Activated CD4-positive, alpha-beta T cell treated with anti-CD3 and anti-CD28 coated beads, Interleukin-2, Interleukin-4, amounts not matched to agents 100 ng/mL and 50 ng/mL, durations not matched to agents 16 hours and 8 hours (primary cell): ENCODE results near the gene POLR1B.
"Not testable (repeated sequence)": the region's sequence is repeated elsewhere in the genome, so short reads cannot be mapped to it uniquely, and the experiment has no call there.

Source experiments
- DNase-seq: peaks from one replicate; pipeline ENCODE4 v3.0.0-alpha.2; 2020; ENCODE audit warnings: low spot score

POLR1B gene

DNA sequence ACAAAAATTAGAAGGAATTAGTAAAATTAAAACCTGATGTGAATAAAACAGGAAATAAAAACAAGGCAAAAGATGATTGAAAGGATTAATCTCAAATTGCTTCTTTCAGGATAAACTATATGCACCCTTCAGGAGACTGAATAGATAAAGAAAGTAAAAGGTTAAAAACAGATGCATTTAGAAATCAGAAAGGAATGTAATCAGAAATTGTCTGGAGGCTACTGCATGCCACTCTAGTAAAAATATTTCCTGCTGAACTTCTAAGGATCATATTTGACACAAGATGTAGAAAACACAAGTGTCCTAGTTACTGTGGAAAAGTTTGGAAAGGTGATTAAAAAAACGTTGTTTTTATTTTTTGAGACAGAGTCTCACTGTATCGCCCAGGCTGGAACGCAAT is 58.4 kb downstream of the POLR1B start:
- DNase-seq: no peak

DNA sequence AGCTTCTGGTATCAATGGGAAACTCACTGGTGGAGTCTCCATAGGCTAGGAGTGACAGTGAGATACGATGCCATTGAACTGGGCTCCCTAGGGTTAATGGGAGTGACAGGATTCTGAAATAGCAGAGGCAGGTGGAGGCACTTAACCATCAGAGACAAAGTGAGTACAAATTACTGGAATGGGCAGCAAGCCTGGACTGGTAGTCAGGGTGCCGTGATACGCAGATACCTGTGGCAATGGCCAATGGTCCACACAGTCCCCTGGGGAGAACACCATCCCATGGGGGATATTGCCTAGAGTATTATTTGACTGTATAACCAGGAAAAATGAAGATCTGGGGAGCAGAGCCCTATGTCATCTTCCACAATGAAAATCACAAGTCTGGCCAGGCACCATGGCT is 59.5 kb downstream of the POLR1B start:
- DNase-seq: no peak

DNA sequence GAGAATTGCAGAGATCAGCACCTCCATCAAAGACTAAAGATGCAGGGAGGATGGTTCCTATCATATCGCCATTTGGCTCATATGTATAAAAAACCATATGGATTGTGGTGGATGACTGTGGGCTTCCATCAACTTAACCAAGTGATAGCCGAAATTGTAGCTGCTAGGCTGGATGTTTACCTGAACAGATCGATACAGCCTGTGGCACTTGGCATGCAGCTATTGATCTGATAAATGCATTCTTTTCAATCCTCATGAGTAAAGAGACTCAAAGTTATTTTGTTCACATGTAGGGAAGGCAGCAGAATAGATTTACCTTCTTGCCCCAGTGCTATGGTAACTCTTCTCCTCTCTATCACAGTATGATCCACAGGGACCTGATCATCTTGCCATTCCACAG is 60.7 kb downstream of the POLR1B start:
- no peak for DNase-seq

DNA sequence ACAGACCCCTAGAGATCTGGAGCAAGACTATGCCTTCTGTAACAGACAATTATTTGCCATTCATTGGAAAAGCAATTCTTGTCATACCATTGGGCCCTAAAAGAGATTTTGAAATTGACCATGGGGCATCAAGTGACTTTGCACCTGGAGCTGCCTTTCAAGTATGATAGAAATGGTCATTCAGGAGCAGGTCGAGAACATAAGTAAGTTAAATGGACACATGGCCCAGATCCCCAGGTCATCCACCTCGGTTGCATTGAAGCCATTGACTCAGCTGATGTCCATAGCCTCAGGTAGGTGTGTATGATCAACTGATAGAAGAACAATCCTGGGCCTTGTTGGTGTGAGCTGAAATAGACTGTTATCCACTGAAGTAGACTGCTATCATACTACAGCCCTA is 61.5 kb downstream of the POLR1B start:
- no peak for DNase-seq

DNA sequence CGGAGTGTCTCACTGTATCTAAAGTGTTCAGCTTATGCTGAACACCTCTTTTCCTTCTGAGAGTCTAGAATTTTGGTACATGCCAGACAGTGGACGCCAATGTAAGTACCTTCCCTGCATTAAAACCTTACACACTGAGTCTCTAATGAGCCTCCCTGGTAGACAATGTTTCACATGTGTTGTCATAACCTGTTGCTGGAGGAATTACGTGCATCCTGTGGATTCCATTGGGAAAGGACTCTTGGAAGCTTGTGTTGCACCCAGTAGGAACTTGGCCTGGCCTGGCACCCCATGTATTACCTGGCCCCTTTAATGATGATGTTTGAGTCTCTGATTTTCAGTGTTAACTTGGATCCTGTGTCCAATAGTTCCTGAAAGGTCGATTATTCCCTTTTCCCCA is 62.7 kb downstream of the POLR1B start:
- no peak for DNase-seq

DNA sequence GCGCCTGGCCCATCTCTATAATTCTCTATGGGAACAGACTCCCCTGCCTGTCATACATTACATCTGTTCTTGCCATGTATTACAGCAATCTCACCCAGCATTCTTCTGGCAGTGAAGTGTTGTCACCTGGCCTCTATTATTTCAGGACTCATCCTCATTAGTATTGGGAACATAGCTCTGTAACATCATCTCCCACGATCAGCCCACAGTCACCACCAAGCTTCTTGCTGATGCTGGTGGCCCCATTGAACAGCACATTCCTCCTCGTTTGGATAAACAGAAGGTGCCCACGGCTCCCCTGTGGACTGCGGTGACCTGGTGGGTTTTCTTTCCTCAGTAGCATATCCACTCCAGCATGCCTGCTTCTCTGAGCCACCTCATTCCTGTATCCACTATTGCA is 63.7 kb downstream of the POLR1B start:
- DNase-seq: no peak

DNA sequence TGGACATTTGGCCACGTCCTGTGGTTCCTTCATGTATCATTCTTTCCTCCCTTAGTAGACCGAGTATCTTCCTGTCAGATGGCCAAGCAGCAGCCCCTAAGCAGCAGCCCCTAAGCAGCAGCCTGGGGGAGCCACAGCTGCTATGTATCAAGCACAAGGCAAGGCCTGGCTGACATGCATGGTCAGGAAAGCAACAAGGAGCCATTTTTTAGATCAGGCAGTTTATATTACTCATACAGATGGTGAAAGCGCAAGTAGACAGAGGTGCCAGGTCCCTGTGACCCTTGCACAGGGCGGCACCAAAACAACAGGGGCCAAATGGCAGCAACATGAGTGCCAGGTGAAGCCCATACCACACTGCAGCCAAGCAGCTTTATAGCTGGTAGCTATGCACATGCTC is 64.3 kb downstream of the POLR1B start:
- DNase-seq: no peak

DNA sequence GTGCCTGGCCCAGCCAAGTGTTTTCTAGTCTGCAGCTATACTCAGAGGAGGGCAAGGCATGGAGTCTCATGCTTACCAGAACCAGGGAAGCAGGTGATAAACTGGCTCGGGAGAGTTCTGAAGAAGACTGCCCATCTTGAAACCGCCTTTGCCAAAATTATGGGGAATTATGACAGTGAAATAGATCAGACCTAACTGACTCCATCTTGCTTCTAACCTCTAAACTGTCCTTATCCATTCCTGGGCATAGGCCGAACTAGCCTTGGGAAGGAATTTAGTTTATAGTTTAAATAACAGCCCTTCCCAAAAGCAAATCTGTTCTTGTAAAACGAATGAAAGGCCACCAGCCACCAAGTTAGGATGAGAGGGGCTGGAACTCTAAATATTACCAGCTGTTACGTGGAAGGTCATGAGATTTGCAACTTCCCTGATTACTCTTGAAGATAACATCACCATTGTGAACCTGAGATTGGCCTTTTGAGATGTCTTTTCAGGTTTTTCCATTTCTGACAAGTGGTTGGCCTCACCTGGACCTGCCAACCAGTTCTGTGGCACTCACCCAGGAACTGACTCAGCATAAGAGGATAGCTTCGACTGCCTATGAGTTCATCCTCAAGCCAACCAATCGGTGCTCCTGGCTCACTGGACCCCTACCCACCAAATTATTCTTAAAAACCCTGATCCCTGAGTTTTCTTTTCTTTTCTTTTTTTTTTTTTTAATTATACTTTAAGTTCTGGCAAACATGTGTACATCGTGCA is 65.6 kb downstream of the POLR1B start:
- DNase-seq: no peak

DNA sequence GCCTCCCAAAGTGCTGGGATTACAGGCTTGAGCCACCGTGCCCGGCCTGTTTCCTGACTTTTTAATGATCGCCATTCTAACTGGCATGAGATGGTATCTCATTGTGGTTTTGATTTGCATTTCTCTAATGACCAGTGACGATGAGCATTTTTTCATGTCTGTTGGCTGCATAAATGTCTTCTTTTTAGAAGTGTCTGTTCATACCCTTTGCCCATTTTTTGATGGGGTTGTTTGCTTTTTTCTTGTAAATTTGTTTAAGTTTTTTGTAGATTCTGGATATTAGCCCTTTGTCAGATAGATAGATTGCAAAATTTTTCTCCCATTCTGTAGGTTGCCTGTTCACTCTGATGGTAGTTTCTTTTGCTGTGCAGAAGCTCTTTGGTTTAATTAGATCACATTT is 67.1 kb downstream of the POLR1B start:
- DNase-seq: not testable (repeated sequence)

DNA sequence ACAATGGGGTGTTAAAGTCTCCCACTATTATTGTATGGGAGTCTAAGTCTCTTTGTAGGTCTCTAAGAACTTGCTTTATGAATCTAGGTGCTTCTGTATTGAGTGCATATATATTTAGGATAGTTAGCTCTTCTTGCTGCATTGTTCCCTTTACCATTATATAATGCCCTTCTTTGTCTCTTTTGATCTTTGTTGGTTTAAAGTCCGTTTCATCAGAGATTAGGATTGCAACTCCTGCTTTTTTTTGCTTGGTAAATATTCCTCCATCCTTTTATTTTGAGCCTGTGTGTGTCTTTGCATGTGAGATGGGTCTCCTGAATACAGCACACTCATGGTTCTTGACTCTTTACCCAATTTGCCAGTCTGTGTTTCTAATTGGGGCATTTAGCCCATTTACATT is 70.0 kb downstream of the POLR1B start:
- not testable (repeated sequence) for DNase-seq

DNA sequence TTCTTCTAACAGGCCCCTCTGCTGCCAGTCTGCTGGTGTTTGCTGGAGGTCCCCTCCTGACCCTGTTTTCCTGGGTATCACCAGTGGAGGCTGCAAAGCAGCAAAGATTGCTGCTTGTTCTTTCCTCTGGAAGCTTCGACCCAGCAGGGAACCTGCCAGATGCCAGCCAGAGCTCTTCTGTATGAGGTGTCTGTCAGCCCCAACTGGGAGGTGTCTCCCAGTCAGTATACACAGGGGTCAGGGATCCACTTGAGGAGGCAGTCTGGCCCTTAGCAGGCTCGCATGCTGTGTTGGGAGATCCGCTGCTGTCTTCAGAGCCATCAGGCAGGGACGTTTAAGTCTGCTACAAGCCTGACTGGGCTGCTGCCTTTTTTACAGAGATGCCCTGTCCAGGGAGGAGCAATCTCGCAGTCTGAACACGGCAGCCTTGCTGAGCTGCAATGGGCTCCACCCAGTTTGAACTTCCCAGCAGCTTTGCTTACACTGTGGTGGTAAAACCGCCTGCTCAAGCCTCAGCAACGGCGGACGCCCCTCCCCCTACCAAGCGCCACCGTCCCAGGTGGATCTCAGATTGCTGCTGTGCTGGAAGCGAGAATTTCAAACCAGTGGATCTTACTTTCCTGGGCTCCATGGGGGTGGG is 72.1 kb downstream of the POLR1B start:
- DNase-seq: no peak

DNA sequence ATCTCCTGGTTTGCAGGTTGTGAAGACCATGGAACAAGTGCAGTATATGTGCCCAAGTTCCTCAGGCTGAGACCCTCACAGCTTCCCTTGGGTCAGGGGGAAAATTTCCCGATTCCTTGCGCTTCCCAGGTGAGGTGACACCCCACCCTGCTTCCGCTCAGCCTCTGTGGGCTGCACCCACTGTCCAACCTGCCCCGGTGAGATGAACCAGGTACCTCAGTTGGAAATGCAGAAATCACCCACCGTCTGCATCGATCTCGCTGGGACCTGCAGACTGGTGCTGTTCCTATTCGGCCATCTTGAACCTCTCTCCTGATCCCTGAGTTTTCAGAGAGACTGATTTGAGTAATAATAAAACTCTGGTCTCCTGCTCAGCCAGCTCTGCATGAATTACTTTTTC is 72.8 kb downstream of the POLR1B start:
- DNase-seq: no peak

DNA sequence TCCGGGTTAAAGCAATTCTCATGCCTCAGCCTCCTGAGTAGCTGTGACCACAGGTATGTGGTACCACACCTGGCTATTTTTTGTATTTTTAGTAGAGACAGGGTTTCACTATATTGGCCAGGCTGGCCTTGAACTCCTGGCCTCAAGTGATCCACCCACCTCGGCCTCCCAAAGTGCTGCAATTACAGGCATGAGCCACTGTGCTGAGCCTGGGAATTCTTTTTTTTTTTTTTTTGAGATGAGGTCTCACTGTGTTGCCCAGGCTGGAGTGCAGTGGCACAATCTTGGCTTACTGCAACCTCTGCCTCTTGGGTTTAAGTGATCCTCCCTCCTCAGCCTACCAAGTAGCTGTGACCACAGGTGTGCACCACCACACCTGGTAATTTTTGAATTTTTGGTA is 73.5 kb downstream of the POLR1B start:
- DNase-seq: not testable (repeated sequence)

DNA sequence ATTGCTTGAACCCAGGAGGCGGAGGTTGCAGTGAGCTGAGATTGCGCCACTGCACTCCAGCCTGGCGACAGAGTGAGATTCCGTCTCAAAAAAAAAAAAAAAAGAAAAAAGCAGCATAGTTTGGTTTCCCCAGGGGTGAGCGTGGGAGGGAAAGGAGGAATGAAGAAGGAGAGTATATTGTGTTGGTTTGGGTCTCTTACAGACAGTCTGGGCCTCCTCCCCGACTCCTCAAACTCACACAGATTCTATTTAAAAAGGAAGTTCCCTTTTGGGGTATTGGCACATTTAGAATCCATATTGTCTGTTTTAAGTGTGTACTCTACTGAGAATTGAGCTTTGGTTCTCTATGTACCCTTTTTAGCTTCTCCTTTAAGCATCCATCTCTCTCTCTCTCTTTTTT is 76.1 kb downstream of the POLR1B start:
- DNase-seq: no peak

DNA sequence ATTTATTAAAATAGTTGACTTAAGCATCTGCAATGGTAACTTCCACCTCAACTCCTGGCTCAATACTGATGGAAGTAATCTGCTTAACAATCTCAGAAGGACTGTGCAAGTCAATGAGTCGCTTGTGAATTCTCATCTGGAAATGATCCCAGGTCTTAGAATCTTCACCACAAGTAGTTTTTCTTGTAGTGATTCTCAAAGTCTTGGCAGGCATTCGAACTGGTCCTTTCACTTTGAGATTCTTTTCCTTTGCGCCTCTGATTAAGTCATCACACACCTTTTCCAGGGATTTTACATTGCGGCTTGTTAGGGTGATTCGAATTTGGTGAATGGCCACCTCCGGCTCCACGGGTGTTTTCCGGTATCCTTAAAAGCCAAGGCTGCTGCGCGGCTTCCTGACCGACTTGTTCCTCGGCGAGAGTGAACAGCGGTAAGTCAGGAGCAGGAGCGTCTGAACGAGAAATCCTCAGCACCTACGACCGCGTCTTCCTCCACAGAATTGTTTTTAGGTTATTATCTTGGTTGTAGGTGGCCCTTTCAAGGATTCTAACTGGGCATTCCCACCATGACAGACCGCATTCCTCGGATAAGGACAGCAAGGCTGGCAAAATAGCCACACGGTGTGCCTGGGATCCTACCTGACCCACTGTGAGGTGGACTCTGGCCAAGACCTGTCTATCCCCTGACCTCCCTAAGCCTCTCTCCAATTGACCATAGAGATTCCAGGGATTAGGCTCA is 79.7 kb downstream of the POLR1B start:
- no peak for DNase-seq

DNA sequence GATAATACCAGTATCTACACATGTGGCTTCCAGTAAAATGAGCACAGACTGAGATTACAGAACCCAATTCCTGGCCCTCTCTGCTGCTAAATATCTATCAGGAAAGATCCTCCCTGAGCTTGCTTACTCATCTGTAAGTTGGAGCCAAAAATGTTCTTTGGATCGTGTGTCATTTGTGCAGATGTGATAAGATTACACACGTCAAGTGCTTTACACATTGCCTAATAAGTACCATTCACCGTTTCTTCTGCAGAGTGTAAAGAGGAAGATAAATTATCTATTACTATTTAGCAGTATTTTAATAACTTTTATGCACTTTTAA is 80.2 kb downstream of the POLR1B start:
- DNase-seq: no peak

DNA sequence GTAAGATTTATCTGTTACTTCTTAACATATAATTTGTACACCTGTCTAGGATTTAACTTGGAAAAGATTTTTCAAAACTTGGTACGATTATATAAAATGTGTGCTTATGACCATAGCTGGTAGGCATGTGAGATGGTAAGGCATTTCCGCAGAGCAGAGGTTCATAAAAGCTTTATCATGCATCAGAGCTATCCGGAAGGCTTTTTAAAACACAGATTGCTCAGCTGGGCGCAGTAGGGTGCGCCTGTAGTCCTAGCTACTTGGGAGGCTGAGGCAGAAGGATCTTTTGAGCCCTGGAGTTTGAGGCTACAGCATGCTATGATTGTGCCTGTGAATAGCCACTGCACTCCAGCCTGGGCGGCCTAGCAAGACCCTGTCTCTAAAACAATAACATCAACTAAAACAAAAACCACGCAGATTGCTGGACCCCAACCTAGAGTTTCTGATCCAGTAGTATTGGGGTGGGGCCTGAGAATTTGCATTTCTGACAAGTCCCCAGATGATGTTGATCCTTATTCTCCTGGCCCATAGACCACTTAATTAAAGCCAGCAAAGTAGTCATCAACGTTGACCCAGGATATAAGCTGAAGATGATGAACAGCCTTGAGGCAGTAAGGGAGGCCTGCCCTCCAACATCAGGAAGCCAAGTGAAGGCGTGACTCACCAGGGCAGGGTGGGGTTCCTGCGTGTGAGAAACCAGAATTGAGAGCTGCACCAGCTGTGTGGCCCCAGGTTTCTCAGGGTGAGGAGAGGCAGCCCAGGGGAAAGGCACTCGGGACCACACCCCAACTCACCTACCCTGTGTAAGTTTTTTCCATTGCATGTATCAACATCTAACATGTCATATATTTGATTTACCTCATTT is 81.9 kb downstream of the POLR1B start:
- DNase-seq: peak; percentile 80

DNA sequence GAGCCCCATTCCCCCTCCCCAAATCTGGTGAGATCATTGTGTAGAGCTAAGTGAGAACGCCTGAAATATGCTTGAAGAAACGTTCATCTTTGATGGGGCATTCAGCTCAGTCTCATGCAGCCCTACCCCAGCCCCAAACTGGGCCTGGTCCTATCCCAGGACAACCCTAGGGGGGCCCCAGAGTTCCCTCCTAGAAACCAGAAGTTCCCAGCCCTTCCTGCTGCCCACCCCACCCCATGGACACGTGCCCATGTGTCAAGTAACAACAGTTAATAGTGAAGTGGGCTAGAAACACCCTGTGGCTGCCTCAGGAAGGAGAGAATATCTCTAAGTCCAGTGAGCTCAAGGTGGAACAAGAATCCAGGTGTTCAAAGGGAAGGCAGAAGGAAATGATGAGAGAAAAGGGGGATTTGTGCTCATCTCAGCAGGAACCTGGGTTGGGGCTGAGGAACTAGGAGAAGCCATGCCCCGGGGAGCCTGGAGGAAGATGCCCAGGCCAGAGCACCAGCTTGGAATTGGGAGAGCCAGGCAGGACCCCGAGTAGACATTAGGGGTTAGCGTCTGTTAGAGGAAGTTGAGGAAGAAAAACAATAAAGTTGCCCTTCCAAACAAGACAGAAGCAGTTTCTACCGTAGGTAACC is 83.3 kb downstream of the POLR1B start:
- no peak for DNase-seq

DNA sequence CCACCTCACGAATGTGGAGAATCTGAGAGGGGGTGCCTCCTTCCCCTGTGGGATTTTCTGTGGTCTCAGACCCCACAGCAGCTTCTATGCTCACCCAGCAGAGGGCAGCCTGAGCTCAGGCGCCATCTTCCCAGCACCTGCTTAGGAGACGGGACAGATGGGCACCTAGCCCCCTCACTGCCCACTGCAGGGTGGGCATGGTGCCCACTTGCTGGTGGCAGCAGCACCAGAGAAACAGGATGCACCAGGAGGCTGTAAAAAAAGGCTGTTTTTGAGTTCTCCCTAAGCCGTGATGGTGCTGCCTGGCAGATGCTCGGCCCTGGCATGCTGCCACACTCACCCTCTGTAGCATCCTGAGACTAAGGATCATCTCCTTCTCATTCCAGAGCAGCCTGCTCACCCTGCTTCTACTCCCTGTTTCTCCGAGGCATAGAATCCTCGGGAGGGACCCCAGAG is 84.4 kb downstream of the POLR1B start:
- DNase-seq: peak; percentile 67
